ENCODE measurements around the gene LARP4B.

- TF ChIP-seq EP300 (IDR thresholded peaks at IDR 0.05) = no peak
- TF ChIP-seq, protein P1, sequence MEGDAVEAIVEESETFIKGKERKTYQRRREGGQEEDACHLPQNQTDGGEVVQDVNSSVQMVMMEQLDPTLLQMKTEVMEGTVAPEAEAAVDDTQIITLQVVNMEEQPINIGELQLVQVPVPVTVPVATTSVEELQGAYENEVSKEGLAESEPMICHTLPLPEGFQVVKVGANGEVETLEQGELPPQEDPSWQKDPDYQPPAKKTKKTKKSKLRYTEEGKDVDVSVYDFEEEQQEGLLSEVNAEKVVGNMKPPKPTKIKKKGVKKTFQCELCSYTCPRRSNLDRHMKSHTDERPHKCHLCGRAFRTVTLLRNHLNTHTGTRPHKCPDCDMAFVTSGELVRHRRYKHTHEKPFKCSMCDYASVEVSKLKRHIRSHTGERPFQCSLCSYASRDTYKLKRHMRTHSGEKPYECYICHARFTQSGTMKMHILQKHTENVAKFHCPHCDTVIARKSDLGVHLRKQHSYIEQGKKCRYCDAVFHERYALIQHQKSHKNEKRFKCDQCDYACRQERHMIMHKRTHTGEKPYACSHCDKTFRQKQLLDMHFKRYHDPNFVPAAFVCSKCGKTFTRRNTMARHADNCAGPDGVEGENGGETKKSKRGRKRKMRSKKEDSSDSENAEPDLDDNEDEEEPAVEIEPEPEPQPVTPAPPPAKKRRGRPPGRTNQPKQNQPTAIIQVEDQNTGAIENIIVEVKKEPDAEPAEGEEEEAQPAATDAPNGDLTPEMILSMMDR (IDR thresholded peaks at IDR 0.05) = no peak
Observed at GRCh38 chr10:929960-930624, 1.4 kb downstream of the LARP4B start.

Measured in gastroesophageal sphincter (tissue), 3 donors.